Left forelimb (tissue), 1 donor: ENCODE measurements around the gene MPIG6B.

Experiments used
- DNase-seq: peaks from one replicate; pipeline ENCODE4 v3.0.0-alpha.2; 2018; ENCODE audit warnings: low spot score

MPIG6B gene

DNA sequence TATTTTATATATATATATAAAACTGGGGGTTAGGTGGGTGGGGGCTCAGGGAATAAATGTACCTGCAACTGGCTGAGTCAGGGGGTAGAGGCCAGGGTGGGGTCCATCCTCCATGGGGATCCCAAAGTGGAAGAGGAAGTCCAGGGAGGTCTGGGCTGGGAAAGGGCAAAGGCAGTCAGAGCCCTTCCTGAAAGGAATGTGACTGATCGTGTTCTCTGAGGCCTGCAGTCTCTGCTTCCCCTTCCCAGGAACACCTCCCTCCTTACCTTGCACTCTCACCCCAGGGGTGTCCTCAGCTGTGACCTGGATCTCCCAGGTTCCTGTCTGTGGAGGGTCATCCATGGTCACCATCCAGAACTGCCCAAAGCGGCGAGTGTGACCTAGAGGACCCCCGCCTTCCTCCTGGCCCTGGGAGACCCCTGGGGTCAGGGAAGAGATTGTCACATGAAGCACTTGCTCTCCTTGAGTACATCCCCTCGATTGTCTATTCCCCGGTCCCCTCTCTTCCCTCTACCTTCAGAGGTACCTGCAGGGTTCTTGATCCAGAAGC, 44.0 kb downstream of the MPIG6B start:
- DNase-seq, result no peak

DNA sequence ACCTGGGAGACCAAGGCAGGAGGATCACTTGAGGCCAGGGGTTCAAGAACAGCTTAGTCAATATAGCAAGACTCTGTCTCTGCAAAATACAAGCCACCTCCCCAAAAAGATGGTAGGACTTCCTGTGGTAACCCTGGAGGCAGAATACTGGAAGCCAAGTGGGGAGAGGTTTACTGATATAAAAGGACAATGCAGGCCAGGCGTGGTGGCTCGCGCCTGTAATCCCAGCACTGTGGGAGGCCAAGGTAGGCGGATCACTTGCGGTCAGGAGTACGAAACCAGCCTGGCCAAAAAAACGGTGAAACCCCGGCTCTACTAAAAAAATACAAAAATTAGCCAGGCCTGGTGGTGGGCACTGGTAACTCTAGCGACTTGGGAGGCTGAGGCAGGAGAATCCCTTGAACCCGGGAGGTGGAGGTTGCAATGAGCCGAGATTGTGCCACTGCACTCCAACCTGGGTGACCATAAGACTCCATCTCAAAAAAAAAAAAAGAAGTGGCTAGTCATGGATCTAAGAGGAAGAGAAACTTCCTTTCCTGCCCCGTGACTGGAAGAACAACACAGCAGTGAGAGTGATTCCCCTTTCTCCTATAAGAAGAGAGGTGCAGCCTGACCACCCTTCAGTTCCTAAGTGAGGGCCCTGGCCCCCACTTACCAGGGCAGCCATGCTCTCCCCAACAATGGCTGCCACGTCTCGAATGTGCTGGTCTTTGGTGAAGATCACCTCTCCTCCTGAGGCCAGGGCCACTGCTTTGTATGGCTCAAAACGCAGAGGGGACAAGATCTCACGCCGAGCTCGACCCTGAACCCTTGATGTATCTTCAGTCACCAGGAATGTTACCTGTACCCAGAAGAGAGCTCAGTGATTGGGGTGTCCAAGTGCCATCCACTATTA, 45.4 kb downstream of the MPIG6B start:
- DNase-seq, result no peak

DNA sequence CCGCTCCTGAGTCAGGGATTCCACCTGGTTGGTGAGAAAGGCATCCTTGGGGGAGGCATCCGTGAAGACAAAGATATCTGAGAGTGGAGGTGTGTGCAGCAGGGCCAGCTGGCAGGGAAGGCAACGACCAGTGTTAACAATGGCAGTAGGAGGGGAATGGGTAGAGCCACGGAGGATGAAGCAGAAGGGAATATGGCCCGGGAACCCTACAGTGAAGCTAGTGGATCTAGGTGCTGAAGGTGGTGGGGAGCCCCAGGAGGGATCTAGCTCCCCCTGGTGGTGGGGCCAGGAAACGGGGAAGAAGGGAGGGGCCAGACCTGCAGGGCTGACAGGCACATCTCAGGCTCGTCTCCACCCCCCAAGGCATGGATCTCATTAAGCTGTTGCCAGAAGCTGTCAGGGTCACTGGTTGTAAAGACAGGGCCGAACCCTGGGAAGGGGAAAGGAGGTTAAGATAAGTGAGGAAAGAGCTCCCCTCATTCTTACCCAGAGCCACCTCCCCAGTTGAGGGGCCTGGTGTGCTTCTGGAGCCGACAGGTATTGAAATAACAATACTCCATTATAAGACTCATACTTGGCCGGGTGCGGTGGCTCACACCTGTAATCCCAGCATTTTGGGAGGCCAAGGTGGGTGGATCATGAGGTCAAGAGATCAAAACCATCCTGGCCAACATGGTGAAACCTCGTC, 46.7 kb downstream of the MPIG6B start:
- DNase-seq, result no peak

DNA sequence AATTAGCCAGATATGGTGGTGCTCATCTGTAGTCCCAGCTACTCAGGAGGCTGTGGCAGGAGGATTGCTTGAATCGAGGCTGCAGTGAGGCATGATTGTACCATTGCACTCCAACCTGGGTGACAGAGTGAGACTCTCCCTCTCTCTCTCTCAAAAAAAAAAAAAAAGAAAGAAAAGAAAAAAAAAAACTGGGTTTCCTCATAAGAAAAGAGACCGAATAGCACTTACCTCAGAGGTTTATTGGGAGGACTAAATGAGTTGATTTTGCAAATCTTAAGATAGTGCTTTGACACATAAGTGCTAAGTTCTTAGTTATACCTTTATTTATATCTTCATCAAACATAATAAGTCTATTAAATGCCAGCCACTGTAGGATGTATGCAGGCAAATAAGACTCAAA, 47.7 kb downstream of the MPIG6B start:
- DNase-seq, result no peak

DNA sequence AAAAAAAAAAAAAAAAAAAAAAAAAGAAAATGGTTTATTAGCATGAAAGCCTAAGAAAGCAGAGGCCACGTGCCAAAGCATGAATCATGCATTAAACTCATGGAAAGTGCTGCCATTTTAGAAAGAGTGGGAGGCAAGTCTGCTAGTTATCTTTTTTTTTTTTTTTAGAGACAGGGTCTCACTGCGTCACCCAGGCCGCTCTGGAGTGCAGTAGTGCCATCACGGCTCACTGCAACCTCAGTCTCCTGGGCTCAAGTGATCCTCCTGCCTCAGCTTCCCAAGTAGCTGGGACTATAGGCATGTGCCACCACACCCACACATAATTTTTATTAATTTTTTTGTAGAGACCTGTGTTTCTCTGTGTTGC, 48.8 kb downstream of the MPIG6B start:
- no peak for DNase-seq

DNA sequence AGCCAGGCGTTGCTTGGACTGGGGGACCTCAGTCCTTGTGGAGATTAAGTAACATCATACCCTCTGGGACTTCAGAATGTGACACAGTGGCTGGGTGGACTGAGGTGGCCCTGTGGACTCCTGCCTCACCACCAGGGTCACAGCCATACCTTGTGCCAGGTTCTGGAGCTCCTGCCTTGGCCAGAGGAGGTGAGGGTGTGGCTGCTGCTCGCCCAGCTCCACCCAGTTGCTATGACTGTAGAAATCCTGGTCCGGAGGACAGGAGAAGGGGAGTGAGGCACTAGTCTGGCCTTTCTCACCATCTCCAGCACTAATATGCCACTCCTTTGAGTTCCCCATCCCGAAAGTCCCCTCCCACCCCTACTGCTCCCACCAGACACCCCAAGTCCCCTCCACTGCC, 52.0 kb downstream of the MPIG6B start:
- peak; percentile 34 for DNase-seq

DNA sequence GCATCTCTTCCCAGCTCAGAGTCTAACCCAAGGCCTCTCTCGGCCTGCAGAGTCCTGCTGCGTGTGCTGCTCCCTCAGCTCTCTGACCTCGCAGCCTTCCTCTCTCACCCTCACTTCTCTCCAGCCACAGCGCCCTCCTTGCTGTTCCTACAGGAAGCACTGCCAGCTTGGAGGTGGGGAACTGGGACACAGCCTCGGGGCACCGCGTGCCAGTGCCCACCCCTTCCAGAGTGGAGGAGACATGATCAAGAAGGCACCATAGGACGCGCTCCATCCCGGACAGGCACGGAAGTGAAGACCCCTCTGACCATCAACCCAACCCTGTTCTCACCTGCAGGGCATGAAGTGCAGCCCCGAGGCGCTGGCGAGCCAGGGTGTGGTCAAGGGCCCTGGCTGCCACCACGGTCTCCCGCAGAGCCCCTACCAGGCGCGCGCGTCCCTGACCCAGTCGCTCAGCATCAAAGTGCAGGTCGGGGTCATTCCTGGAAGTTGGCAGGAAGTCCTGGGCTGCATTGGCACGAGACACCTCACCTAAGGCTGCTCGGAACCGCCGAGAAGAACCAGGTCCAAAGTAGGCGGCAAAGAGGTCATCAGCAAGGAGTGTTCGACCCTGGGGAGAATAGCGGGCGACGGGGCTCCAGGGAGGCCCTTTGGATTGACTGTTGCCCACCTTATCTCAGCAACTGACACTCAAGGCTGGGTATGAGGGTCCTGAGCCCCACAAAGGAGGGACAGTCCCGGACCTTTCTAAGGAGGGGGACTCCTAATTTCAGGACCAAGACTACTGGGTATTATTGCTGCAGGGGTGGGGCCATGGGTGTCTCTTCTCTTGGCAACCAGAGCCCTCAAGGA, 52.7 kb downstream of the MPIG6B start:
- DNase-seq, result peak; percentile 50
